GM12864 (cell line): Measurements from ENCODE around the gene ATP2A1.

Source experiments
- DNase-seq: peaks from one replicate; pipeline ENCODE4 v3.0.0-alpha.2; 2011; ENCODE audit warnings: low read depth
- H3K4me3 ChIP-seq: 2 replicates; pipeline ENCODE4 v1.5.1; 2011; ENCODE audit warnings: mild to moderate bottlenecking, low read depth, low read length, control low read depth
- TF ChIP-seq, protein P1 (sequence below): IDR thresholded peaks from 2 replicates; pipeline ENCODE4 v1.5.1; 2011; ENCODE audit warnings: low read depth, mild to moderate bottlenecking, moderate library complexity, low read length, control low read depth, inconsistent platforms; ENCODE audit errors: missing control alignments

The ATP2A1 gene

GRCh38 chr16:28902909-28903308 lies 24.6 kb downstream of the ATP2A1 start:
- TF ChIP-seq, protein P1, sequence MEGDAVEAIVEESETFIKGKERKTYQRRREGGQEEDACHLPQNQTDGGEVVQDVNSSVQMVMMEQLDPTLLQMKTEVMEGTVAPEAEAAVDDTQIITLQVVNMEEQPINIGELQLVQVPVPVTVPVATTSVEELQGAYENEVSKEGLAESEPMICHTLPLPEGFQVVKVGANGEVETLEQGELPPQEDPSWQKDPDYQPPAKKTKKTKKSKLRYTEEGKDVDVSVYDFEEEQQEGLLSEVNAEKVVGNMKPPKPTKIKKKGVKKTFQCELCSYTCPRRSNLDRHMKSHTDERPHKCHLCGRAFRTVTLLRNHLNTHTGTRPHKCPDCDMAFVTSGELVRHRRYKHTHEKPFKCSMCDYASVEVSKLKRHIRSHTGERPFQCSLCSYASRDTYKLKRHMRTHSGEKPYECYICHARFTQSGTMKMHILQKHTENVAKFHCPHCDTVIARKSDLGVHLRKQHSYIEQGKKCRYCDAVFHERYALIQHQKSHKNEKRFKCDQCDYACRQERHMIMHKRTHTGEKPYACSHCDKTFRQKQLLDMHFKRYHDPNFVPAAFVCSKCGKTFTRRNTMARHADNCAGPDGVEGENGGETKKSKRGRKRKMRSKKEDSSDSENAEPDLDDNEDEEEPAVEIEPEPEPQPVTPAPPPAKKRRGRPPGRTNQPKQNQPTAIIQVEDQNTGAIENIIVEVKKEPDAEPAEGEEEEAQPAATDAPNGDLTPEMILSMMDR, result no peak
- no peak overlapping the region for H3K4me3 ChIP-seq
- DNase-seq, result no peak

- no peak overlapping the region for H3K4me3 ChIP-seq
- DNase-seq, result no peak
- TF ChIP-seq, protein P1, result no peak
These were observed 25.2 kb downstream of the ATP2A1 start for GRCh38 chr16:28903344-28904042.

DNA sequence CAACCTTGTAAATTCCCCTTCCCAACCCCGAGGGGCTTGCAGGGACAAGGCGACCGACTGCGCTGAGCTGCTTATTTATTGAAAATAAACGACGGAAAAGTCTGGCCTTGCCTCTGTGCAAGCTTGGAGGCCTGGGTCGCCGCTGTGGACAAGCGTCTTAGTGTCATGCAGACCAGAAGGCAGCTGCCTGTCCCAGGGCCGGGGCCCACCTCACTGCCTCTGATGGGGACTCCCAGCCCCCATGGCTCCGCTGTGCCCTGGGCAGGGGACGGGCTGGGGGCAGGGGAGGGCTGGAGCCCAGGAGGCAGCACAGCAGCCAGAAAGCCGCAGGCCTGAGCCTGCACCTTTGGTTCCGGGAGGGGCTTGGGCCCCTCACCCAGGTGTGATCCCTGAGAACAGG lies 26.1 kb downstream of the ATP2A1 start:
- H3K4me3 ChIP-seq, result no peak overlapping the region
- TF ChIP-seq, protein P1, result no peak
- no peak for DNase-seq

DNA sequence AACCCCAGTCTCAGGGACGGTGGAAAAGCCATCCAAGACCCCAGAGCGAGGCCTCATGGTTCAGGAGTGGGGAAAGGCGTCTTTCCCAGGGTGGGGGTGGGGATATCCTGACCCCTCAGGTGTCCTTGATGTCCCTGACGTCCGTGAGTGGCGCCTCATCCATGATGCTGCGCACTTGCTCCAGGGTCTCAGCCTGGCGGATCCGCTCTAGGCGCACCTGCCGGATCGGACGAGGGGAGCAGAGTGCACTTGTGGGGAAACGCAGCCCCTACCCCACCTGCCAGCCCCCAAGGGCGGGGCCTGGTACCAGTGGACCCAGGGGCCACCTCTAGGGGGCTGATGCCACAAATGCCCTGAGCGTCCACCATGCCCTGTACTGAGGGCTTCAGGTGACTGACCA lies 26.5 kb downstream of the ATP2A1 start:
- no peak for DNase-seq
- TF ChIP-seq, protein P1, result no peak

GRCh38 chr16:28905229-28905754 lies 27.0 kb downstream of the ATP2A1 start:
- TF ChIP-seq, protein P1, result no peak
- H3K4me3 ChIP-seq, result no peak overlapping the region
- DNase-seq, result no peak

More for the DNA sequence above, 26.5 kb downstream of the ATP2A1 start:
- H3K4me3 ChIP-seq, result no peak overlapping the region

- TF ChIP-seq, protein P1, result no peak
- no peak overlapping the region for H3K4me3 ChIP-seq
- DNase-seq, result no peak
These were observed 27.6 kb downstream of the ATP2A1 start for GRCh38 chr16:28905800-28906372.
